ENCODE results near the gene RBCK1. TPM values are rescaled to one million over a fixed set of nuclear protein-coding genes. Genes with fewer than 3 reads are reported as not detected.

RBCK1 gene
- total and polyA plus RNA-seq, 2 of the 4 experiments (the other 2 are of a cell fraction), result 29.9 to 84.2 TPM

GRCh38 chr20:419556-420165 lies 11.6 kb downstream of the RBCK1 start:
- Histone ChIP-seq H4K5ac (ENCODE audit: low read depth, low read length) (no peak overlapping the region), H3K27me3 (ENCODE audit: control insufficient read depth, insufficient read depth, low read length) (no peaks in the 10 kb centered on the region), H3K23ac (ENCODE audit: low read depth, low read length) (no peak overlapping the region), H3K18ac (ENCODE audit: low read depth, low read length) (no peak overlapping the region), H3K27ac (ENCODE audit: insufficient read depth, low read length) (no peak overlapping the region), H2BK15ac (ENCODE audit: low read depth, low read length) (no peak overlapping the region), H2BK5ac (ENCODE audit: low read depth, low read length, poor library complexity, severe bottlenecking) (no peak overlapping the region), H2BK20ac (ENCODE audit: low read depth, low read length) (no peak overlapping the region), H2AK5ac (ENCODE audit: low read depth, low read length) (no peak overlapping the region), H3K4me1 (ENCODE audit: control insufficient read depth, insufficient read depth, low read length) (peaks cover 3% of the 10 kb centered on the region; the same call in 1 of the 2 replicates), H3K79me1 (ENCODE audit: low read depth in 1 of 2, low read length in 2 of 2) (peaks cover 0 to 34% of the 10 kb centered on the region in 2 experiments), H4K8ac (ENCODE audit: low read depth in 2 of 2, low read length in 2 of 2) (no peak overlapping the region), H3K4me2 (ENCODE audit: low read depth, low read length) (no peak overlapping the region), H2AFZ (replicated peaks; ENCODE audit: low read length, poor library complexity) (peak overlapping the region; percentile 40), H2BK120ac (ENCODE audit: low read depth, low read length) (no peak overlapping the region), H2AK9ac (replicated peaks; ENCODE audit: low read depth, low read length, poor library complexity) (peak overlapping the region; percentile 15), H3K14ac (replicated peaks; ENCODE audit: low read depth, low read length) (no peak overlapping the region), H3K9ac (ENCODE audit: low read depth, low read length) (no peak overlapping the region), H3K56ac (ENCODE audit: extremely low read depth, insufficient read depth, low read length) (no peak overlapping the region), H4K20me1 (ENCODE audit: insufficient read depth, low read length) (peaks cover 6% of the 10 kb centered on the region), H3K4me3 (ENCODE audit: insufficient read depth, low read depth, low read length) (no peak overlapping the region), H3K9me3 (ENCODE audit: control insufficient read depth, insufficient read depth, low read length) (no peaks in the 10 kb centered on the region), H3K9me1 (ENCODE audit: insufficient read depth, low read length) (no peaks in the 10 kb centered on the region; the same call in none of the 2 replicates), H3K36me3 (ENCODE audit: control insufficient read depth, insufficient read depth, low read length) (peaks cover 53% of the 10 kb centered on the region), H4K91ac (ENCODE audit: insufficient read depth, low read depth, low read length) (no peak overlapping the region), H3K4ac (ENCODE audit: low read depth, low read length) (no peak overlapping the region)
- intact Hi-C loops (cut with micrococcal nuclease), result no loop called here
- BruUV-seq (replicated peaks), result no TSS peak
- POLR2A ChIA-PET (ENCODE audit: unreplicated experiment), result no interaction called here
- 96% methylated on average over 16 of the region's 32 CpGs; no CpG with 5 or more reads in 1 of the 2 experiments for WGBS, 2 experiments (ENCODE audit: extremely low coverage in 2 of 2, insufficient read length in 1 of 2)
- DNase-seq (no peak), ATAC-seq (ENCODE audit: low read depth) (no peak)
- CTCF ChIA-PET, result no interaction called here
- TF ChIP-seq CEBPB (IDR thresholded peaks at IDR 0.05; ENCODE audit: low read depth, low read length), result no peak
- no peak for TF ChIP-seq MAFK (IDR thresholded peaks at IDR 0.05; ENCODE audit: low read depth, low read length)
- in situ Hi-C loops (cut with MboI; ENCODE audit: low sequenced_read_pairs), result no loop called here
- dilution Hi-C loops (cut with HindIII; ENCODE audit: low sequenced_read_pairs, unreplicated experiment), result no loop called here

All from IMR-90 (cell line).